GM23338 (cell line): ENCODE results near the gene DCN. TPM values are rescaled to one million over a fixed set of nuclear protein-coding genes. Genes with fewer than 3 reads are reported as not detected.

Experiments
- ATAC-seq: fragments of 200-7000 bp; cut with Tn5 transposase; 3 replicates; pipeline ENCODE4 v1.9.1; 2020
- DNase-seq: peaks from one replicate; pipeline ENCODE4 v3.0.0-alpha.2; 2015; ENCODE audit warnings: low spot score
- H2AFZ ChIP-seq: fragments of 200-600 bp; sonication (generic); 2 replicates; pipeline ENCODE4 v1.8.0; 2016; ENCODE audit warnings: antibody characterized with exemption, mild to moderate bottlenecking, moderate library complexity
- H3F3A ChIP-seq: fragments of 200-600 bp; sonication (generic); replicated peaks from 2 replicates; pipeline ENCODE4 v1.8.0; 2017; ENCODE audit warnings: antibody characterized with exemption, mixed run types, low read depth
- H3K27ac ChIP-seq: fragments of 200-600 bp; sonication (generic); 2 replicates; pipeline ENCODE4 v1.6.1; 2016; ENCODE audit warnings: low read depth
- H3K27me3 ChIP-seq: fragments of 200-600 bp; sonication (generic); 2 replicates; pipeline ENCODE4 v1.8.0; 2016; ENCODE audit warnings: mild to moderate bottlenecking, mixed run types, moderate library complexity; ENCODE audit not compliant: insufficient read depth
- H3K36me3 ChIP-seq: fragments of 200-600 bp; sonication (generic); 2 replicates; pipeline ENCODE4 v1.8.0; 2016; ENCODE audit warnings: mild to moderate bottlenecking; ENCODE audit not compliant: insufficient read depth
- H3K4me1 ChIP-seq: fragments of 200-600 bp; sonication (generic); 2 replicates; pipeline ENCODE4 v1.8.0; 2016; ENCODE audit warnings: mild to moderate bottlenecking, moderate library complexity; ENCODE audit not compliant: insufficient read depth
- H3K4me2 ChIP-seq: fragments of 200-600 bp; sonication (generic); 2 replicates; pipeline ENCODE4 v1.7.1; 2017; ENCODE audit warnings: mixed run types
- H3K4me3 ChIP-seq: fragments of 200-600 bp; sonication (generic); 2 replicates; pipeline ENCODE4 v1.6.1; 2016; ENCODE audit warnings: mixed run types
- H3K79me2 ChIP-seq: fragments of 200-600 bp; sonication (generic); replicated peaks from 2 replicates; pipeline ENCODE4 v1.8.0; 2017; ENCODE audit warnings: mild to moderate bottlenecking; ENCODE audit not compliant: insufficient read depth
- H3K9me2 ChIP-seq: fragments of 200-600 bp; sonication (generic); 2 replicates; pipeline ENCODE4 v1.8.0; 2017; ENCODE audit not compliant: insufficient read depth
- H4K20me1 ChIP-seq: fragments of 200-600 bp; sonication (generic); replicated peaks from 2 replicates; pipeline ENCODE4 v1.8.0; 2017; ENCODE audit warnings: mild to moderate bottlenecking; ENCODE audit not compliant: insufficient read depth
- H3K27ac Mint-ChIP-seq: 2 replicates; pipeline ENCODE4 v1.8.0; 2020; ENCODE audit warnings: inconsistent platforms, mild to moderate bottlenecking, moderate library complexity, mixed read lengths
- H3K27me3 Mint-ChIP-seq: 3 replicates; pipeline ENCODE4 v1.8.0; 2022; ENCODE audit warnings: low read depth, mild to moderate bottlenecking, moderate library complexity, mixed read lengths, inconsistent platforms; ENCODE audit not compliant: insufficient read depth, poor library complexity
- H3K36me3 Mint-ChIP-seq: 3 replicates; pipeline ENCODE4 v1.8.0; 2021; ENCODE audit warnings: low read depth, mild to moderate bottlenecking, inconsistent platforms, moderate library complexity, mixed read lengths
- H3K4me1 Mint-ChIP-seq: 3 replicates; pipeline ENCODE4 v1.8.0; 2020; ENCODE audit warnings: mild to moderate bottlenecking, inconsistent platforms, mixed read lengths
- H3K4me3 Mint-ChIP-seq: 3 replicates; pipeline ENCODE4 v1.8.0; 2021; ENCODE audit warnings: moderate library complexity, mild to moderate bottlenecking, inconsistent platforms, mixed read lengths
- H3K9me3 Mint-ChIP-seq: 3 replicates; pipeline ENCODE4 v1.8.0; 2020; ENCODE audit warnings: moderate library complexity, mild to moderate bottlenecking, inconsistent platforms, mixed read lengths
- CREB1 ChIP-seq: fragments of 250-450 bp; sonication (Bioruptor Pico); IDR thresholded peaks from 2 replicates; pipeline ENCODE4 v1.5.0; 2020; ENCODE audit warnings: low read depth, mild to moderate bottlenecking, moderate library complexity
- EZH2 ChIP-seq: fragments of 200-600 bp; sonication (generic); IDR thresholded peaks from one replicate; pipeline ENCODE4 v1.8.0; 2017; ENCODE audit warnings: antibody characterized with exemption, mild to moderate bottlenecking, low read depth; ENCODE audit not compliant: unreplicated experiment
- EZH2phosphoT487 ChIP-seq: fragments of 200-600 bp; sonication (generic); IDR thresholded peaks from one replicate; pipeline ENCODE4 v1.8.1; 2018; ENCODE audit warnings: antibody characterized with exemption; ENCODE audit not compliant: unreplicated experiment
- JUNB ChIP-seq: IDR thresholded peaks from one replicate; pipeline ENCODE4 v1.6.1; 2016; ENCODE audit warnings: antibody characterized with exemption; ENCODE audit not compliant: unreplicated experiment
- NANOG ChIP-seq: IDR thresholded peaks from 2 replicates; pipeline ENCODE4 v1.6.1; 2016; ENCODE audit warnings: antibody characterized with exemption, borderline replicate concordance
- STAT1 ChIP-seq: IDR thresholded peaks from one replicate; pipeline ENCODE4 v1.6.1; 2016; ENCODE audit warnings: antibody characterized with exemption; ENCODE audit not compliant: unreplicated experiment
- ZNF114 ChIP-seq: fragments of 250-450 bp; sonication (Bioruptor Pico); IDR thresholded peaks from 2 replicates; pipeline ENCODE4 v1.5.0; 2020; ENCODE audit warnings: mild to moderate bottlenecking, moderate library complexity
- ZNF331 ChIP-seq: fragments of 250-450 bp; sonication (Bioruptor Pico); IDR thresholded peaks from 2 replicates; pipeline ENCODE4 v1.5.0; 2020; ENCODE audit warnings: low read depth, mild to moderate bottlenecking, moderate library complexity
- polyA plus RNA-seq: library from polyadenylated mRNA; unstranded; fragments of >200 nt; fragmentation: Nextera tagmentation; extraction: Ambion mirVana; gene quantifications from 2 replicates; pipeline ENCODE4 v1.2.1, GENCODE V29; 2016
- total RNA-seq: library from RNA; depleted of rRNA; stranded (reverse); fragments of >200 nt; shearing (Covaris generic); gene quantifications from 2 replicates; pipeline ENCODE4 v1.2.3, GENCODE V29; 2014
- TF ChIP-seq, protein P1 (sequence below): fragments of 250-450 bp; sonication (Bioruptor Pico); IDR thresholded peaks from 2 replicates; pipeline ENCODE4 v1.5.0; 2020; ENCODE audit warnings: mild to moderate bottlenecking, moderate library complexity
- TF ChIP-seq, protein P2 (sequence below): IDR thresholded peaks from one replicate; pipeline ENCODE4 v1.6.1; 2018; ENCODE audit warnings: antibody characterized with exemption; ENCODE audit not compliant: unreplicated experiment
- TF ChIP-seq, protein P3 (sequence below), 2 experiments: fragments of 200-600 bp in 1 of 2; sonication (generic) in 1 of 2; conservative IDR thresholded peaks; 2 replicates each; pipeline versions ENCODE4 v1.5.1 to v1.6.1; 2016 to 2017; ENCODE audit warnings: antibody characterized with exemption in 2 of 2, low read depth in 2 of 2, mild to moderate bottlenecking in 2 of 2, moderate library complexity in 1 of 2
- TF ChIP-seq, protein P4 (sequence below): IDR thresholded peaks from 2 replicates; pipeline ENCODE4 v1.6.1; 2016; ENCODE audit warnings: antibody characterized with exemption

The DCN gene
- total and polyA plus RNA-seq, 2 experiments from 2014 or later: not detected

DNA sequence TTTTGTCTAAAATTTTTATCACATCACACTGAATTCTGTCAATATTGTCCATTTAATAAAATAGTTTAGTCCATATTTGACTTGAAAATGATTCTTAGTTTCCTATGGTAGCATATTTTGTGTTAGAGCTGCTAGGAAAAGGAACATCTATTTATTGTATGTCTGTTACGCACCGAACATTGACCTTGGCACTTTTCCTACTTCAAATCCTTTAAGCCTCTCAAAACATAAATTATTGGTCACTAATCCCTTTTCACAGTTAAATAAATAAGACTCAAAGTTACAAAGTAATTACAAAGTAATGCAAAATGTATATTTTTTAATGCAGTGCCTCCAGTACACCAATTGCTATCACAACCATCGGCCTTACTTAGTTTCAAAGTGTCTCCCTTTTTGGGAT lies 28.5 kb downstream of the DCN start:
- H2AFZ ChIP-seq: no peak overlapping the region
- H3K79me2 ChIP-seq: no peaks in the 10 kb centered on the region
- Mint-ChIP-seq H3K4me3 (no peak overlapping the region), H3K27me3 (no peaks in the 10 kb centered on the region), H3K9me3 (no peaks in the 10 kb centered on the region), H3K27ac (no peak overlapping the region), H3K36me3 (no peaks in the 10 kb centered on the region), H3K4me1 (no peaks in the 10 kb centered on the region)
- no peaks in the 10 kb centered on the region for H3K4me1 ChIP-seq
- no peaks in the 10 kb centered on the region for H3F3A ChIP-seq
- H3K27me3 ChIP-seq: no peaks in the 10 kb centered on the region
- no peak for ATAC-seq
- TF ChIP-seq, protein P1, sequence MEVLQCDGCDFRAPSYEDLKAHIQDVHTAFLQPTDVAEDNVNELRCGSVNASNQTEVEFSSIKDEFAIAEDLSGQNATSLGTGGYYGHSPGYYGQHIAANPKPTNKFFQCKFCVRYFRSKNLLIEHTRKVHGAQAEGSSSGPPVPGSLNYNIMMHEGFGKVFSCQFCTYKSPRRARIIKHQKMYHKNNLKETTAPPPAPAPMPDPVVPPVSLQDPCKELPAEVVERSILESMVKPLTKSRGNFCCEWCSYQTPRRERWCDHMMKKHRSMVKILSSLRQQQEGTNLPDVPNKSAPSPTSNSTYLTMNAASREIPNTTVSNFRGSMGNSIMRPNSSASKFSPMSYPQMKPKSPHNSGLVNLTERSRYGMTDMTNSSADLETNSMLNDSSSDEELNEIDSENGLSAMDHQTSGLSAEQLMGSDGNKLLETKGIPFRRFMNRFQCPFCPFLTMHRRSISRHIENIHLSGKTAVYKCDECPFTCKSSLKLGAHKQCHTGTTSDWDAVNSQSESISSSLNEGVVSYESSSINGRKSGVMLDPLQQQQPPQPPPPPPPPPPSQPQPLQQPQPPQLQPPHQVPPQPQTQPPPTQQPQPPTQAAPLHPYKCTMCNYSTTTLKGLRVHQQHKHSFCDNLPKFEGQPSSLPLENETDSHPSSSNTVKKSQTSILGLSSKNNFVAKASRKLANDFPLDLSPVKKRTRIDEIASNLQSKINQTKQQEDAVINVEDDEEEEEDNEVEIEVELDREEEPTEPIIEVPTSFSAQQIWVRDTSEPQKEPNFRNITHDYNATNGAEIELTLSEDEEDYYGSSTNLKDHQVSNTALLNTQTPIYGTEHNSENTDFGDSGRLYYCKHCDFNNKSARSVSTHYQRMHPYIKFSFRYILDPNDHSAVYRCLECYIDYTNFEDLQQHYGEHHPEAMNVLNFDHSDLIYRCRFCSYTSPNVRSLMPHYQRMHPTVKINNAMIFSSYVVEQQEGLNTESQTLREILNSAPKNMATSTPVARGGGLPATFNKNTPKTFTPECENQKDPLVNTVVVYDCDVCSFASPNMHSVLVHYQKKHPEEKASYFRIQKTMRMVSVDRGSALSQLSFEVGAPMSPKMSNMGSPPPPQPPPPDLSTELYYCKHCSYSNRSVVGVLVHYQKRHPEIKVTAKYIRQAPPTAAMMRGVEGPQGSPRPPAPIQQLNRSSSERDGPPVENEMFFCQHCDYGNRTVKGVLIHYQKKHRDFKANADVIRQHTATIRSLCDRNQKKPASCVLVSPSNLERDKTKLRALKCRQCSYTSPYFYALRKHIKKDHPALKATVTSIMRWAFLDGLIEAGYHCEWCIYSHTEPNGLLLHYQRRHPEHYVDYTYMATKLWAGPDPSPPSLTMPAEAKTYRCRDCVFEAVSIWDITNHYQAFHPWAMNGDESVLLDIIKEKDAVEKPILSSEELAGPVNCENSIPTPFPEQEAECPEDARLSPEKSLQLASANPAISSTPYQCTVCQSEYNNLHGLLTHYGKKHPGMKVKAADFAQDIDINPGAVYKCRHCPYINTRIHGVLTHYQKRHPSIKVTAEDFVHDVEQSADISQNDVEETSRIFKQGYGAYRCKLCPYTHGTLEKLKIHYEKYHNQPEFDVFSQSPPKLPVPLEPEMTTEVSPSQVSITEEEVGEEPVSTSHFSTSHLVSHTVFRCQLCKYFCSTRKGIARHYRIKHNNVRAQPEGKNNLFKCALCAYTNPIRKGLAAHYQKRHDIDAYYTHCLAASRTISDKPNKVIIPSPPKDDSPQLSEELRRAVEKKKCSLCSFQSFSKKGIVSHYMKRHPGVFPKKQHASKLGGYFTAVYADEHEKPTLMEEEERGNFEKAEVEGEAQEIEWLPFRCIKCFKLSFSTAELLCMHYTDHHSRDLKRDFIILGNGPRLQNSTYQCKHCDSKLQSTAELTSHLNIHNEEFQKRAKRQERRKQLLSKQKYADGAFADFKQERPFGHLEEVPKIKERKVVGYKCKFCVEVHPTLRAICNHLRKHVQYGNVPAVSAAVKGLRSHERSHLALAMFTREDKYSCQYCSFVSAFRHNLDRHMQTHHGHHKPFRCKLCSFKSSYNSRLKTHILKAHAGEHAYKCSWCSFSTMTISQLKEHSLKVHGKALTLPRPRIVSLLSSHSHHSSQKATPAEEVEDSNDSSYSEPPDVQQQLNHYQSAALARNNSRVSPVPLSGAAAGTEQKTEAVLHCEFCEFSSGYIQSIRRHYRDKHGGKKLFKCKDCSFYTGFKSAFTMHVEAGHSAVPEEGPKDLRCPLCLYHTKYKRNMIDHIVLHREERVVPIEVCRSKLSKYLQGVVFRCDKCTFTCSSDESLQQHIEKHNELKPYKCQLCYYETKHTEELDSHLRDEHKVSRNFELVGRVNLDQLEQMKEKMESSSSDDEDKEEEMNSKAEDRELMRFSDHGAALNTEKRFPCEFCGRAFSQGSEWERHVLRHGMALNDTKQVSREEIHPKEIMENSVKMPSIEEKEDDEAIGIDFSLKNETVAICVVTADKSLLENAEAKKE (CRISPR knock-in tag): no peak
- TF ChIP-seq, protein P2, sequence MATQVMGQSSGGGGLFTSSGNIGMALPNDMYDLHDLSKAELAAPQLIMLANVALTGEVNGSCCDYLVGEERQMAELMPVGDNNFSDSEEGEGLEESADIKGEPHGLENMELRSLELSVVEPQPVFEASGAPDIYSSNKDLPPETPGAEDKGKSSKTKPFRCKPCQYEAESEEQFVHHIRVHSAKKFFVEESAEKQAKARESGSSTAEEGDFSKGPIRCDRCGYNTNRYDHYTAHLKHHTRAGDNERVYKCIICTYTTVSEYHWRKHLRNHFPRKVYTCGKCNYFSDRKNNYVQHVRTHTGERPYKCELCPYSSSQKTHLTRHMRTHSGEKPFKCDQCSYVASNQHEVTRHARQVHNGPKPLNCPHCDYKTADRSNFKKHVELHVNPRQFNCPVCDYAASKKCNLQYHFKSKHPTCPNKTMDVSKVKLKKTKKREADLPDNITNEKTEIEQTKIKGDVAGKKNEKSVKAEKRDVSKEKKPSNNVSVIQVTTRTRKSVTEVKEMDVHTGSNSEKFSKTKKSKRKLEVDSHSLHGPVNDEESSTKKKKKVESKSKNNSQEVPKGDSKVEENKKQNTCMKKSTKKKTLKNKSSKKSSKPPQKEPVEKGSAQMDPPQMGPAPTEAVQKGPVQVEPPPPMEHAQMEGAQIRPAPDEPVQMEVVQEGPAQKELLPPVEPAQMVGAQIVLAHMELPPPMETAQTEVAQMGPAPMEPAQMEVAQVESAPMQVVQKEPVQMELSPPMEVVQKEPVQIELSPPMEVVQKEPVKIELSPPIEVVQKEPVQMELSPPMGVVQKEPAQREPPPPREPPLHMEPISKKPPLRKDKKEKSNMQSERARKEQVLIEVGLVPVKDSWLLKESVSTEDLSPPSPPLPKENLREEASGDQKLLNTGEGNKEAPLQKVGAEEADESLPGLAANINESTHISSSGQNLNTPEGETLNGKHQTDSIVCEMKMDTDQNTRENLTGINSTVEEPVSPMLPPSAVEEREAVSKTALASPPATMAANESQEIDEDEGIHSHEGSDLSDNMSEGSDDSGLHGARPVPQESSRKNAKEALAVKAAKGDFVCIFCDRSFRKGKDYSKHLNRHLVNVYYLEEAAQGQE: no peak
- TF ChIP-seq EZH2phosphoT487: no peak
- no peak for TF ChIP-seq STAT1
- TF ChIP-seq, protein P3, sequence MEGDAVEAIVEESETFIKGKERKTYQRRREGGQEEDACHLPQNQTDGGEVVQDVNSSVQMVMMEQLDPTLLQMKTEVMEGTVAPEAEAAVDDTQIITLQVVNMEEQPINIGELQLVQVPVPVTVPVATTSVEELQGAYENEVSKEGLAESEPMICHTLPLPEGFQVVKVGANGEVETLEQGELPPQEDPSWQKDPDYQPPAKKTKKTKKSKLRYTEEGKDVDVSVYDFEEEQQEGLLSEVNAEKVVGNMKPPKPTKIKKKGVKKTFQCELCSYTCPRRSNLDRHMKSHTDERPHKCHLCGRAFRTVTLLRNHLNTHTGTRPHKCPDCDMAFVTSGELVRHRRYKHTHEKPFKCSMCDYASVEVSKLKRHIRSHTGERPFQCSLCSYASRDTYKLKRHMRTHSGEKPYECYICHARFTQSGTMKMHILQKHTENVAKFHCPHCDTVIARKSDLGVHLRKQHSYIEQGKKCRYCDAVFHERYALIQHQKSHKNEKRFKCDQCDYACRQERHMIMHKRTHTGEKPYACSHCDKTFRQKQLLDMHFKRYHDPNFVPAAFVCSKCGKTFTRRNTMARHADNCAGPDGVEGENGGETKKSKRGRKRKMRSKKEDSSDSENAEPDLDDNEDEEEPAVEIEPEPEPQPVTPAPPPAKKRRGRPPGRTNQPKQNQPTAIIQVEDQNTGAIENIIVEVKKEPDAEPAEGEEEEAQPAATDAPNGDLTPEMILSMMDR (conservative IDR thresholded peaks at IDR 0.05; ENCODE audit: low read depth in 2 of 2): no peak
- TF ChIP-seq ZNF114 (CRISPR knock-in tag): no peak
- no peak for TF ChIP-seq JUNB
- no peak for TF ChIP-seq EZH2
- TF ChIP-seq, protein P4, sequence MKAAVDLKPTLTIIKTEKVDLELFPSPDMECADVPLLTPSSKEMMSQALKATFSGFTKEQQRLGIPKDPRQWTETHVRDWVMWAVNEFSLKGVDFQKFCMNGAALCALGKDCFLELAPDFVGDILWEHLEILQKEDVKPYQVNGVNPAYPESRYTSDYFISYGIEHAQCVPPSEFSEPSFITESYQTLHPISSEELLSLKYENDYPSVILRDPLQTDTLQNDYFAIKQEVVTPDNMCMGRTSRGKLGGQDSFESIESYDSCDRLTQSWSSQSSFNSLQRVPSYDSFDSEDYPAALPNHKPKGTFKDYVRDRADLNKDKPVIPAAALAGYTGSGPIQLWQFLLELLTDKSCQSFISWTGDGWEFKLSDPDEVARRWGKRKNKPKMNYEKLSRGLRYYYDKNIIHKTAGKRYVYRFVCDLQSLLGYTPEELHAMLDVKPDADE: no peak
- no peak for TF ChIP-seq CREB1 (CRISPR knock-in tag)
- TF ChIP-seq ZNF331: no peak
- no peak for TF ChIP-seq NANOG
- no peak for DNase-seq
- H4K20me1 ChIP-seq: no peaks in the 10 kb centered on the region
- H3K36me3 ChIP-seq: no peaks in the 10 kb centered on the region
- H3K27ac ChIP-seq: no peak overlapping the region
- H3K4me2 ChIP-seq: no peak overlapping the region
- H3K9me2 ChIP-seq: no peaks in the 10 kb centered on the region
- H3K4me3 ChIP-seq: no peak overlapping the region
